Mesothelial cell of epicardium (in vitro differentiated cells): ENCODE measurements around the gene ASTN2. TPM values are rescaled to one million over a fixed set of nuclear protein-coding genes. Genes with fewer than 3 reads are reported as not detected.

Source experiments
- DNase-seq, 2 experiments: peaks; one replicate each; pipeline ENCODE4 v3.0.0; 2021; ENCODE audit warnings: low spot score in 2 of 2; ENCODE audit not compliant: unreplicated experiment in 2 of 2
- H3K27ac Mint-ChIP-seq: 2 replicates; pipeline ENCODE4 v1.8.0; 2021; ENCODE audit warnings: mixed read lengths
- H3K27me3 Mint-ChIP-seq: 2 replicates; pipeline ENCODE4 v1.8.0; 2021; ENCODE audit warnings: low read depth, mixed read lengths
- H3K36me3 Mint-ChIP-seq: 2 replicates; pipeline ENCODE4 v1.8.0; 2021; ENCODE audit warnings: mixed read lengths
- H3K4me1 Mint-ChIP-seq: 2 replicates; pipeline ENCODE4 v1.8.0; 2021; ENCODE audit warnings: mixed read lengths
- H3K4me3 Mint-ChIP-seq: 2 replicates; pipeline ENCODE4 v1.8.0; 2021; ENCODE audit warnings: mild to moderate bottlenecking, moderate library complexity, mixed read lengths
- H3K9me3 Mint-ChIP-seq: 2 replicates; pipeline ENCODE4 v1.8.0; 2021; ENCODE audit warnings: mixed read lengths
- total RNA-seq: library from RNA; stranded (reverse); gene quantifications from 3 replicates; pipeline ENCODE4 v1.2.1, GENCODE V29; 2021
- TF ChIP-seq, protein P1 (sequence below): fragments of 200-600 bp; sonication (generic); IDR thresholded peaks from one replicate; pipeline ENCODE4 v1.5.0; 2021; ENCODE audit warnings: antibody characterized with exemption; ENCODE audit not compliant: unreplicated experiment

Gene ASTN2
- total RNA-seq, 1 donor from 2014 or later: 12.2 TPM

DNA sequence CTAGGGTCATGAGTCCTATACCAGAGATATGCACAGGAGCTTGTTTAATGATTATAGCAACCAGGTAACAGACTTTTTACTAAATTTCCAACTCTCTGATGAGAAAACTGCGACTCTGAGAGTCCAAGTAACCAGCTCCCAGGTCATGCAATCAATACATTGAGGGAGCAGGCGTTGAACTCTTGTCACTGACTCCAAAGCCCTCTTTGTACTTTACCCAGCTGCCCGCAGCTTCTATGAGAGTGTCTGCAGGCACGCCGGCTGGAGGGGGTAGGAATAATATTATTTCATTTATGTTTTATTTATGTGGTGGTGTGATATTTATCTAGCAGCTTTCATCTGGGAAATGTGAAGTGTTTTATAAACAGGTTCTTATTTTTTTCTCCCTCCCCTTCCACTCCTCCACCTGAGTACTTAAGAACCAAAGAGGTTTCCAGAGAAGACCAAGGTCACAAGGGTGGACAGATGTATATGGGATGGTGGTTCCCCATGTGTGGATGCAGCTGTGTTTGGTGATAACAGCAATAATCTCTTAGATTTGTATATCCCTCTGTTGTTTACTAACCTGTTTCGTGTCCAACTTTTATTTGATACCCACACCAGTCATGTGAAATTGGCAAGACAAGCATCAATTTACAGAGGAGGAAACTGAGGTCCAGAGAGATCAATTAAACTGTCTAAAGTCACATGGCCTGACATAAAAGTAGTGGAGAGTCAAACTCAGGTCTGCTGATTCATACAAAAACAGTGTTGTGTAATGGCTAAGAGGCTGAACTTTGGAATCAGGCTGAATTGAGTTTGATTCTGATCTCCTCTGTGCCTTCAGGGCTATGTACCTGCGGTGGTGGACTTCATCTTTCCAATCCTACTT, 867.9 kb downstream of the ASTN2 start:
- Mint-ChIP-seq H3K27me3 (no peaks in the 10 kb centered on the region), H3K4me1 (peaks cover 5% of the 10 kb centered on the region), H3K4me3 (no peak overlapping the region), H3K27ac (no peak overlapping the region), H3K9me3 (no peaks in the 10 kb centered on the region), H3K36me3 (no peaks in the 10 kb centered on the region)
- DNase-seq: no peak
- TF ChIP-seq, protein P1, sequence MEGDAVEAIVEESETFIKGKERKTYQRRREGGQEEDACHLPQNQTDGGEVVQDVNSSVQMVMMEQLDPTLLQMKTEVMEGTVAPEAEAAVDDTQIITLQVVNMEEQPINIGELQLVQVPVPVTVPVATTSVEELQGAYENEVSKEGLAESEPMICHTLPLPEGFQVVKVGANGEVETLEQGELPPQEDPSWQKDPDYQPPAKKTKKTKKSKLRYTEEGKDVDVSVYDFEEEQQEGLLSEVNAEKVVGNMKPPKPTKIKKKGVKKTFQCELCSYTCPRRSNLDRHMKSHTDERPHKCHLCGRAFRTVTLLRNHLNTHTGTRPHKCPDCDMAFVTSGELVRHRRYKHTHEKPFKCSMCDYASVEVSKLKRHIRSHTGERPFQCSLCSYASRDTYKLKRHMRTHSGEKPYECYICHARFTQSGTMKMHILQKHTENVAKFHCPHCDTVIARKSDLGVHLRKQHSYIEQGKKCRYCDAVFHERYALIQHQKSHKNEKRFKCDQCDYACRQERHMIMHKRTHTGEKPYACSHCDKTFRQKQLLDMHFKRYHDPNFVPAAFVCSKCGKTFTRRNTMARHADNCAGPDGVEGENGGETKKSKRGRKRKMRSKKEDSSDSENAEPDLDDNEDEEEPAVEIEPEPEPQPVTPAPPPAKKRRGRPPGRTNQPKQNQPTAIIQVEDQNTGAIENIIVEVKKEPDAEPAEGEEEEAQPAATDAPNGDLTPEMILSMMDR: no peak

DNA sequence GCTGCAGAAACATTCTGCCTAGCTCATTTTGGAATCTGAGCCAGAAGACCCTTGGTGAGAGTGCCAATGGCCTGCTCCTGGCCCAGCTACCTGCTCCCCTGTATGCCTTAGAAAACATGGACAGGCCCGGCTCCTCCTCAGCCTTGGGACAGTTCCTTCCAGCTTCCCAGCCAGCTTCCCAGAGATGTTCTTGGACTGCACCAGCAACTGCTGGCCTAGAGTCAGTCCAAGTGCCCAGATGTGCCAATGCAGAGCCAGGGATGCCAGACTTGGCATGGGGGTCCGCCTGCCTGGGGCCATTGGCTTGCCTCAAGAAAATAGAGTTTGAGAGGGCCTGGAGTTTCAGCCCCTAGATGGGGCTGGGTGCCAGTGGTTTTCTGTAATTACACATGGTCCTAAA, 870.0 kb downstream of the ASTN2 start:
- no peak overlapping the region for H3K4me3 Mint-ChIP-seq
- peaks cover 5% of the 10 kb centered on the region for H3K4me1 Mint-ChIP-seq
- no peak for DNase-seq
- no peaks in the 10 kb centered on the region for H3K36me3 Mint-ChIP-seq
- H3K9me3 Mint-ChIP-seq: no peaks in the 10 kb centered on the region
- H3K27ac Mint-ChIP-seq: no peak overlapping the region
- TF ChIP-seq, protein P1: no peak
- H3K27me3 Mint-ChIP-seq: no peaks in the 10 kb centered on the region

DNA sequence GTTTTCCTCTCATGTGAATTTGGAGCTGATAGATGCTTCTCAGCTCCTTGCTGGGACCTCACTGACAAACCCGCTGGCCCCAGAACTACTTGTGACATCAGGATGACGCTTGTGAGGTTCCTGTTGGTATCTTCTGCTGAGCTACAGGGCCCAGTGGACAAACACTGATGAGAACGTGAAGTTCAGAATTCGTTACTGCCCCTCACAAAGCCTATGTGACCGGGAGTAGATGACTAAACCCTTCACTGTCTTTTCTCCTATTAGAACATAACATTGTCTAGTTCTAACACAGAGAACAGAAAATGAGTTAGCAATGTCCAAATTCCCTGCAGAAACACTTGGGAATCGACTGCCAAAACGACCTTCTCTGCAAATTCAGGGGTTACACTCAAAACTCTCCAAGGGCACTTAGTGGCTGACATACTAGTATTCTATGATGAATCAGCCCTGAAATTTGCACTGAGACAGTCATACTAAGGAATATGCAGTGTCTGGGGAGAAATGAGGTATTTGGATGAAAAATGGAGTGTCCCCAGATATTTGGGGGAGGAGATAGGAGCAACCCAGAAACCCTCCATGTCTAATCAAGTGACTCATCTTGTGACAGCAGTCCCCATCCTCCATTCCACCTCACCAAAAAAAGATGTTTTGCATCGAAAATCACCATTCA, 871.0 kb downstream of the ASTN2 start:
- Mint-ChIP-seq H3K27me3 (no peaks in the 10 kb centered on the region), H3K9me3 (no peaks in the 10 kb centered on the region), H3K4me1 (peaks cover 1% of the 10 kb centered on the region), H3K36me3 (no peaks in the 10 kb centered on the region), H3K4me3 (no peak overlapping the region), H3K27ac (no peak overlapping the region)
- DNase-seq: no peak
- TF ChIP-seq, protein P1: no peak

DNA sequence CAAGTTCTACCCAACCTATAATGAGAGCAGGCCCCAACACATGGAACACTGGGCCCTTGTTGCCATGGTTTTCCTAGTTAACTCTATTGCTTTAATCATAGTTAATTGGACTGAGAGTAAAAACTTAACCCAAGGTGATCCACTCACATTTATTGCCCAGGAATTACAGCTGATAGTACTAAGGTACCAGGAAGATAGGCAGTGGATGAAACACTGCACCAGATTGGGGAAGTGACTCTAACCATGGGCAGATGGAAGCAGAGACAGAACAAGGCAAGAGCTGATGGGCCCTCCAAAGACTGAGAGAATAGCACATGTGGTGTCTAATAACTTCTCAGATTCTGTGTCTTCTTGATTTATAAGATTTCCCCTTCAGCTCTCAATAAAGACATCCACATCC, 873.5 kb downstream of the ASTN2 start:
- Mint-ChIP-seq H3K27me3 (no peaks in the 10 kb centered on the region), H3K36me3 (peaks cover 7% of the 10 kb centered on the region), H3K27ac (no peak overlapping the region), H3K4me1 (no peaks in the 10 kb centered on the region), H3K9me3 (peaks cover 11% of the 10 kb centered on the region), H3K4me3 (no peak overlapping the region)
- TF ChIP-seq, protein P1: no peak
- DNase-seq: no peak

DNA sequence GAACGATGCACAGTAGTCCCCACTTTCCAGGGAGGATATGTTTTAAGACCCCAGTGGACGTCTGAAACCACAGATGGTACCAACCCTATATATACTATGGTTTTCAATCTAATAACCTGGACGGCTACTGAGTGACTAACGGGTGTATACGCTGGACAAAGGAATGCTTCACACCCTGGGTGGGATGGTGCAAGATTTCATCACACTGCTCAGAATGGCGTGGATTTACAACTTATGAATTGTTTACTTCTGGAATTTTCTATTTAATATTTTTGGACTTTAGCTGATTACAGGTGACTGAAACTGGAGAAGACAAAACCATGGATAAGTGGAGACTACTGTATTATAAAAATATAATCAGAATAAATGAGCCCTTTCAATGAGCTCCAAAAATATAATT, 875.3 kb downstream of the ASTN2 start:
- H3K27me3 Mint-ChIP-seq: no peaks in the 10 kb centered on the region
- TF ChIP-seq, protein P1: no peak
- H3K4me1 Mint-ChIP-seq: no peaks in the 10 kb centered on the region
- DNase-seq: no peak
- H3K27ac Mint-ChIP-seq: no peak overlapping the region
- H3K4me3 Mint-ChIP-seq: no peak overlapping the region
- peaks cover 17% of the 10 kb centered on the region for H3K9me3 Mint-ChIP-seq
- H3K36me3 Mint-ChIP-seq: peaks cover 7% of the 10 kb centered on the region
